Cardiac fibroblast (primary cell): ENCODE measurements around the gene OBSCN.

Source experiments
- DNase-seq, 2 donors: peaks; one replicate each; pipeline versions ENCODE4 v3.0.0 to v3.0.0-alpha.2; 2010; ENCODE audit warnings: low read depth in 2 of 2
- H3K4me3 ChIP-seq, 2 donors: replicated peaks in 1 of 2; 1 replicate in 1 of 2; 2 replicates in 1 of 2; pipeline ENCODE4 v1.5.1; 2011; ENCODE audit warnings: low read depth in 2 of 2, low read length in 2 of 2, mild to moderate bottlenecking in 2 of 2, moderate library complexity in 1 of 2
- CTCF ChIP-seq: IDR thresholded peaks from one replicate; pipeline ENCODE4 v1.5.1; 2011; ENCODE audit warnings: low read depth, mild to moderate bottlenecking, low read length, inconsistent platforms

The OBSCN gene

GRCh38 chr1:228378090-228378872 lies 170.4 kb downstream of the OBSCN start:
- TF ChIP-seq CTCF = no peak
- H3K4me3 ChIP-seq = peak overlapping the region; percentile 54 to 59
- DNase-seq = peak; percentile 69 to 92

DNA sequence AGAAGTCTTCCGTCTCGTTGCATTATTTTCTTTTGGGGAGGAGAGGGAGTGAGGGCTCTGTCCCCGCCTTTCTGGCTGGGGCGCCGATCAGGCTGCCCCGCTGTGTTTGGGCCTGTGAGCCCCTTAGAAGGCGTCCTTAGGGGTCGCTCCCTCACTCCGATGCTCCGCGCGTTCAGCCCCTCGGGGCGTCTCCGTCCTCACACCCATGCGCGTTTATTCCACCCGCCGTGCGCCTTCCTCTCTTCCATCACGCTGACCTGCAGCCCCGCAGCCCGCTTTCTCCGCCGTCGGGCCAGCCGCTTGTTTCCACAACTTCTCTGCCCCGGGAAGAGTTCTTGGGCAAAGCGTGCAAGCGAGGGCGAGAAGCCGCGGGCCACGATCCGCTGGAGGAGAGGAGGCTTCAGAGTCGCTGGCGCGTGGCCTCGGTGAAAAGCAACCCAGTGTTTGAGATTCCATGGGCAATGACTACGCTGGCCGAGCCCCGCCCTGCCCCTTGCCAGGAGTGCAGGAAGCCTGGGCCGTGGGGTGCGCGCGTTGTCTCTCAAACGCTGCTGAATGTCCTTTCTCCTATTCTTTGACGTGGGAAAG lies 171.1 kb downstream of the OBSCN start:
- peak in 1 of 2 donors; percentile 23 for DNase-seq
- no peak for TF ChIP-seq CTCF
- H3K4me3 ChIP-seq = peak overlapping the region; percentile 54 to 59

DNA sequence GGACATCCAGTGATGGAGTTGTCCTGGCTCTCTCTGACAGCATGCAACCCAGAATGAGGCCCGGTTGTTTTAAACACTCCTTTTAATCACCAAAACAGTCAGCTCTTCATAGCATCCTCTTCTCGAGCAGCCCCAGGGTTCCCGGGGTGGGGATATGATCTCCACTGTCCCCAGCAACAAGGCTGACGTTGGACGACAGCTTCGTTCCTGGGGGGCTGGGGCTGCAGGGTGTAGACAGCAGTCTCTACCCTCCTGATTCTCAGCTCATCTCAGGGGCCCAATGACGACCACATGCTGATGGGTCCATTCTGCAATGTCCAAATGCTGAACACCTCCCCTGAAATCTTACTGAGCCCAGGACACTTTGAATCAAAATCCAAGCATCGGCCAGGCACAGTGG lies 171.8 kb downstream of the OBSCN start:
- H3K4me3 ChIP-seq = no peak overlapping the region
- no peak for DNase-seq
- TF ChIP-seq CTCF = no peak

DNA sequence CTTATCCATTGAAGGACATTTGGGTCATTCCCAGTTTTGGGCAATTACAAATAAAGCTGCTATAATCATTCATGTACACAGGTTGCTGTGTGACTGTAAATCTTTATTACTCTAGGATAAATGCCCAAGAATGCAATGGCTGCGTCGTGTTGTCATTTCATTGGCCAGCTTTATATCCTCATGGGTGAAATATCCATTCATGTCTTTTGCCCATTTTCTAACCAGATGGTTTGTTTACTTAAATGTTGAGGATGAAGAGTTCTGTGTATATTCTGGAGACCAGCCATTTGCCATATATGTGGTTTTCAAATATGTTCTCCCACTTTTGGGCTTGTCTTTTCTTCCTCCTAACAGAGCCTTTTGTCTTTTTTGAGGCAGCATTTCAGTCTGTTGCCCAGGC lies 173.5 kb downstream of the OBSCN start:
- no peak for DNase-seq
- TF ChIP-seq CTCF = no peak
- no peak overlapping the region for H3K4me3 ChIP-seq

DNA sequence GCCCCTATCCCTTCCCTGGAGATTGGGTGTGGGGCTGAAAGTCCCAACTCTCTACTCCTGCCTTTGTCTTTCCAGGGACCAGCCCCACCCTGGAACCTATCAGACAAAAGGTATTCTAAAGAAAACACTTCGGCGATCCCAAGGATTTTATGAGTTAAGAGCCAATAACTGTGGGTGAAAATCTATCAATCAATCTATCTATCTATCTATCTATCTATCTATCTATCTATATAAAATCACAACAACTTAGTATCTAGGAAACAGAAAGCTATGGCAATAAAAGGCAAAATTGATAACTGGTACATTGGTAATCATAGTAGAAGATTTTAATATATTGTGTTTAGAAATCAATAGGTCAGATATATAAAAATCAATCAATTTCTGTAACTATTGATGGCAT lies 175.9 kb downstream of the OBSCN start:
- no peak for TF ChIP-seq CTCF
- no peak for DNase-seq
- H3K4me3 ChIP-seq = no peak overlapping the region

DNA sequence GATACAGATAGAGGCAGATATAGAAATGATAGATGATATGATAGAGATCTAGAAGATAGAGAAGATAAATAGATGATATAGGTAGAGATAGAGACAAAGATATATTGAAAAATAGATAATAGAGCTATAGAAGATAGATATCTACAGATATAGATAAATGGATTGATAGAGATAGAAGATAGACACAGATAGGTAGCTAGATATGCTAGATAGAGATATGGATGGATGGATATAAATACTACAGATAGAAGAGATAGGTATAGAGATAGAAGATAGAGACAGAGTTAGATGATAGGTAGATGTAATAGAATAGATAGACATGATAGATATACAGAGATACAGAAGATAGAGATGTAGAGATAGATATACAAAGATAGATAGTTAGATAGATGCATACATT lies 177.4 kb downstream of the OBSCN start:
- DNase-seq = no peak
- H3K4me3 ChIP-seq = no peak overlapping the region
- no peak for TF ChIP-seq CTCF

DNA sequence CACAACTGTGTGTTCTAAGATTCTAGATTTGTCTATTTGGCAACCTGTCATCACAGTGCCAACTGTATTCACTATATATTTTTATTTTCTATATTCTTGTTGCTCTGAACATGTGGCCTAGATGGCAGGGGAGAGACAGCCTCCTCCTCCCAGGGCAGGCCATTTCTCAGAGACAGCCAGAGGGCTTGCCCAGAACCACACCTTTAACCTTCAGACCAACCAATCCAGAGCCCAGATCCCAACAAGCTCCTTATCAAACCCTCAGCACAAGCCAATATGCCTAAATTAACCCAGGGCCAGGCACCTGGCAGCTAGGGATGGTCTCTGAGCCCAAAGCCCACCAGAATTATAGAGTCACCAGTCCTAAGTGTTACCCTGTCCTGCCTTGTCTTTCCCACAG lies 179.5 kb downstream of the OBSCN start:
- H3K4me3 ChIP-seq = no peak overlapping the region
- no peak for DNase-seq
- TF ChIP-seq CTCF = no peak
